GM18499 (cell line): ENCODE results near the gene NOCT.
"Not testable (repeated sequence)": the region's sequence is repeated elsewhere in the genome, so short reads cannot be mapped to it uniquely, and the experiment has no call there.

Experiments used
- ATAC-seq: cut with Tn5 transposase; IDR thresholded peaks from one replicate; pipeline ENCODE4 v1.9.1; 2021; ENCODE audit warnings: moderate number of reproducible peaks; ENCODE audit not compliant: insufficient read depth, unreplicated experiment

NOCT gene, protein sequence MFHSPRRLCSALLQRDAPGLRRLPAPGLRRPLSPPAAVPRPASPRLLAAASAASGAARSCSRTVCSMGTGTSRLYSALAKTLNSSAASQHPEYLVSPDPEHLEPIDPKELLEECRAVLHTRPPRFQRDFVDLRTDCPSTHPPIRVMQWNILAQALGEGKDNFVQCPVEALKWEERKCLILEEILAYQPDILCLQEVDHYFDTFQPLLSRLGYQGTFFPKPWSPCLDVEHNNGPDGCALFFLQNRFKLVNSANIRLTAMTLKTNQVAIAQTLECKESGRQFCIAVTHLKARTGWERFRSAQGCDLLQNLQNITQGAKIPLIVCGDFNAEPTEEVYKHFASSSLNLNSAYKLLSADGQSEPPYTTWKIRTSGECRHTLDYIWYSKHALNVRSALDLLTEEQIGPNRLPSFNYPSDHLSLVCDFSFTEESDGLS

GRCh38 chr4:139015269-139015947 is at the start of gene NOCT:
Gene NOCT (plus strand): TSS chr4:139015781. CDS start chr4:139015982, 201 bp downstream.
- ATAC-seq, result peak; percentile 83

DNA sequence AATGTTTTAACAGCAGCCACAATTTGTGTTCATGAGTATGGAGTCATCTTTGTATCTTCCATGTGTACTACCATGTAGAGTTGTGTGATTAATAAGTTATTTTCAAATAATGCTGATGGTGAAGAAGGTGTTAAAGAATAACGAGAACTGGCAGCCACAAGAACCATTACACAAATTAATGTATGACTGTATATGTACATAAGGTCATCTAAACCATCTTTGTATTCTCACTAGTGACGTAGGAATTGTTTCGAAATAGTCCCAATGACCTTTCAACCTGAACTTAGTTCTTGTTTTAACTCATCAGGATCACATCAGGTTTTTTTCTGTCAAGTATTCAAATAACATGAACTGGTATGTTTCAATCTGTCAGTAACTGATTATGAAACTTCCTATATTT is 48.3 kb upstream of the NOCT start:
- ATAC-seq, result peak; percentile 96

GRCh38 chr4:138972956-138973801 is 42.4 kb upstream of the NOCT start:
- ATAC-seq, result no peak

- no peak for ATAC-seq
Observed at GRCh38 chr4:138975225-138975624, 40.4 kb upstream of the NOCT start.

- ATAC-seq, result no peak
Observed at GRCh38 chr4:138976526-138976925, 39.1 kb upstream of the NOCT start.

DNA sequence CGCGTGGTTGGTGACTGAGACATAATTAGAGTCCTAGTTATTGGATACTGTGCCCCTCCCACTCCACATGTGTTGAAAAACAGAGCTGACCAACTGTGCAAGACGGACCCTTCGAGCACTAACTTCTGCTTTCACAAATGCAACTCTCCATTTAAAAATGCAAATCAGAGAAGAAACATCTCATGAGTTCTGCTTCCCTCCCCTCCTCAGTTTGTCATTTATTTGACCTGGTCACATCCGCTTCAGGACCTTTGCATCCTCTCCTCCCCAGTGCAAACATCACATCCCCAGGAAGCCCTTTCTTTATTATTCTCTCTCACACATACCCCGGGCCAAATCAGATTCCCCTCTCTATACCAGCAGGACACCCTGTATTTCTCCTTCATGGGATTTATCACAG is 38.1 kb upstream of the NOCT start:
- ATAC-seq, result peak; percentile 92

GRCh38 chr4:138978028-138978585 is 37.5 kb upstream of the NOCT start:
- no peak for ATAC-seq

DNA sequence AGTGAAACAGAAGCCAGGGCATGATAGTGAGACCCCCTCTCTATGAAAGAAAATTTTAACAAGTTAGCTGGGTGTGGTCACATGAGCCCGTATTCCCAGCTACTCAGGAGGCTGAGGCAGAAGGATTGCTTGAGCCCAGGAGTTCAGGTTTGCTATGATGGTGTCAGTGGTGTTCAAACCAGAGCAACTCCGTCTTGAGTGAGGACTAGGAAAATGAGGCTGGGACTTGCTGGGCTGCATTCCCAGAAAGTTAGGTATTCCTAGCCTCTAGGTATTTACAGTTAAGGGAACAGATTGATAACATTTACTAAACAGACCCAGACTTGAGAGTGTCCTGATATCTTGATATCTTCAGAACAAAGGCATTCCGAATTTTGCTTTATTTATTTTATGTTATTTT is 37.0 kb upstream of the NOCT start:
- ATAC-seq, result no peak

- no peak for ATAC-seq
Observed at GRCh38 chr4:138979742-138980141, 35.8 kb upstream of the NOCT start.

GRCh38 chr4:138981930-138982390 is 33.6 kb upstream of the NOCT start:
- no peak for ATAC-seq

GRCh38 chr4:138982754-138983153 is 32.8 kb upstream of the NOCT start:
- no peak for ATAC-seq

DNA sequence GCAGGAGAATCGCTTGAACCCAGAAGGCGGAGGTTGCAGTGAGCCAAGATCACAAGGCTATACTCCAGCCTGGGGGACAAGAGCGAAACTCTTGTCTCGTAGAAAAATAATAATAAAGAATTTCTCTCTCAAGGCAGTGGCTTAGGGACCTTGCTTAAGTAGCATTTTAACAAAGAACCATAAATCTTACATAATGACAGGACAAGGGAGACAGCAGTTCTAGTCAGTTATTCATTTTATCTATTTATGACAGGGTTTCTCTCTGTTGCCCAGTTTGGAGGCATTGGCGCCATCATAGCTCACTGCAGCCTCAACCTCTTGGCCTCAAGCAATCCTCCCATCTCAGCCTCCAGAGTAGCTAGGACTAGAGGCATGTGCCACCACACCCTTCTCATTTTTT is 31.9 kb upstream of the NOCT start:
- no peak for ATAC-seq

GRCh38 chr4:138984647-138985046 is 30.9 kb upstream of the NOCT start:
- no peak for ATAC-seq

DNA sequence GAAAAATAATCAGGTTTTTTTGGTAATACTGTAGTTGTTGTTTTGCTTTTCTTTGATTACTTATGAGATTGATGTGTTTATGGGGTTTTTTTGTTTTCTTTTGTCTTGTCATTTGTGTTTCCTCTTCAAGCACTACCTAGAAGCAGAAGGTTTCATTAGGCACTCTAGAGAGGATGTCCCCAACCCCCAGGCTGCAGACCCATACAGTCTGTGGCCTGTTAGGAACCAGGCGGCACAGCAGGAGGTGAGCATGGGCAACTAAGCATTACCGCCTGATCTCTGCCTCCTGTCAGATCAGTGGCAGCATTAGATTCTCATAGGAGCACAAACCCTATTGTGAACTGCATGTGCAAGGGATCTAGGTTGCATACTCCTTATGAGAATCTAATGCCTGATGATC is 22.9 kb upstream of the NOCT start:
- no peak for ATAC-seq

- no peak for ATAC-seq
Observed at GRCh38 chr4:138996090-138996489, 19.5 kb upstream of the NOCT start.

DNA sequence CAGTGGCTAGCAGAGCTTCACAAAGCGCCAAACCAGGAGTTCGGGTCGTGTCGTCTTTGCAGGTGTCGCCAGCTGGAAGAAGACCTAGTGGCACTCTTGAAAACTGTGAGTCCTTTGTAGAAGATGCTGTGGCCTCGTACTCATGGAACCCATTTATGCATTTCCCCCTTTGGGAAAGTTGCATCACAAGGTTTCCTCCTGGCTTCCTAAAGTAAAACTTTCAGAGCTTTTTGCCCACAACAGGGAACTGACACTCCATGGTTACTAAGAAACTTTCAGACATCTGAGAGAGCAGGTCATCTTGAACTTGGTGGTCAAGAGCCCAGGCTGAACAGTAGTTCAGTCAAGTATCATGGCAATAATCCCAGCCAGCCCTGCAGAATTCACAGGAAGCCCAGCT is 15.9 kb upstream of the NOCT start:
- ATAC-seq, result no peak

- not testable (repeated sequence) for ATAC-seq
Observed at GRCh38 chr4:139000134-139000533, 15.4 kb upstream of the NOCT start.

DNA sequence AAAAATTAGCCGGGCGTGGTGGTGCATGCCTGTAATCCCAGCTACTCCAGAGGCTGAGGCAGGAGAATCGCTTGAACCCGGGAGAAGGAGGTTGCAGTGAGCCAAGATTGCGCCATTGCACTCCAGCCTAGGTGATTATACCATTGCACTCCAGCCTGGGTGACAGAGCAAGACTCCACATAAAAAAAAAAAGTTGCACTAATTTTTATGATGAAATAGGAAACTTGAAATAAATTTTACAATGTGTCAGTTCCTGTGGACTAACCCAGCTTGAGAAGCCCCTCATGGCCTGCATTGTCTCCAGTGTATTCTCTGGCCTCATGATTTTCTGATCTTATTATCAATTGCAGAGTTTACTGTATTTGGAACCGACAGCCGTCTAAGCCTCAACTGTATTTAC is 14.2 kb upstream of the NOCT start:
- ATAC-seq, result not testable (repeated sequence)

GRCh38 chr4:139003668-139004067 is 11.9 kb upstream of the NOCT start:
- ATAC-seq, result not testable (repeated sequence)

DNA sequence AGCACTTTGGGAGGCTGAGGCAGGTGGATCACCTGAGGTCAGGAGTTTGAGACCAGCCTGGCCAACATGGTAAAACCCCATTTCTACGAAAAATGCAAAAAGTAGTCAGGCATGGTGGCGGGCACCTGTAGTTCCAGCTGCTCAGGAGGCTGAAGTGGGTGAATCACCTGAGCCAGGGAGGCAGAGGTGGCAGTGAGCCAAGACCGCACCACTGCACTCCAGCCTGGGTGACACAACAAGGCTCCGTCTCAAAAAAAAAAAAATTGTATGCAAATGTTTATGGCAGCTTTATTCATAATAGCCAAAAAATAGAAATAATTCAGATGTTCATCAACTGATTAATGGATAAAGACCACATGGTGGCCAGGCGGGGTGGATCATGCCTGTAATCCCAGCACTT is 9.8 kb upstream of the NOCT start:
- no peak for ATAC-seq
